Nephron (organoid): ENCODE measurements around the gene CSH2.

Experiments used
- H3K27ac Mint-ChIP-seq, 3 experiments: 2 replicates each; pipeline ENCODE4 v1.8.0; 2020; ENCODE audit warnings: mixed read lengths in 3 of 3, mild to moderate bottlenecking in 2 of 3, moderate library complexity in 1 of 3
- H3K27me3 Mint-ChIP-seq: 2 replicates; pipeline ENCODE4 v1.8.0; 2021; ENCODE audit warnings: low read depth, mild to moderate bottlenecking, moderate library complexity, mixed read lengths
- H3K36me3 Mint-ChIP-seq: 2 replicates; pipeline ENCODE4 v1.8.0; 2020; ENCODE audit warnings: low read depth, mixed read lengths
- H3K4me1 Mint-ChIP-seq: 2 replicates; pipeline ENCODE4 v1.8.0; 2020; ENCODE audit warnings: mixed read lengths
- H3K4me3 Mint-ChIP-seq, 3 experiments: 2 replicates each; pipeline ENCODE4 v1.8.0; 2020; ENCODE audit warnings: mild to moderate bottlenecking in 3 of 3, mixed read lengths in 3 of 3, moderate library complexity in 2 of 3
- H3K9me3 Mint-ChIP-seq: 2 replicates; pipeline ENCODE4 v1.8.0; 2020; ENCODE audit warnings: mixed read lengths
- CTCF ChIP-seq, 3 experiments: fragments of 200-600 bp; sonication (generic); IDR thresholded peaks; one replicate each; pipeline ENCODE4 v1.5.0; 2021; ENCODE audit warnings: antibody characterized with exemption in 3 of 3; ENCODE audit not compliant: unreplicated experiment in 3 of 3

CSH2 gene

GRCh38 chr17:63837962-63838600, 35.4 kb downstream of the CSH2 start:
- peak overlapping the region; percentile 92 to 95 (median 94) for H3K27ac Mint-ChIP-seq
- H3K36me3 Mint-ChIP-seq = peaks cover 34% of the 10 kb centered on the region
- no peaks in the 10 kb centered on the region for H3K27me3 Mint-ChIP-seq
- H3K9me3 Mint-ChIP-seq = no peaks in the 10 kb centered on the region
- TF ChIP-seq CTCF (IDR thresholded peaks at IDR 0.05; ENCODE audit: unreplicated experiment in 3 of 3) = no peak
- peaks cover 25% of the 10 kb centered on the region for H3K4me1 Mint-ChIP-seq
- no peak overlapping the region for H3K4me3 Mint-ChIP-seq

GRCh38 chr17:63837480-63837879, 36.0 kb downstream of the CSH2 start:
- Mint-ChIP-seq H3K27ac (no peak overlapping the region), H3K4me3 (no peak overlapping the region), H3K36me3 (peaks cover 35% of the 10 kb centered on the region), H3K4me1 (peaks cover 25% of the 10 kb centered on the region), H3K9me3 (no peaks in the 10 kb centered on the region), H3K27me3 (no peaks in the 10 kb centered on the region)
- no peak for TF ChIP-seq CTCF (IDR thresholded peaks at IDR 0.05; ENCODE audit: unreplicated experiment in 3 of 3)

- H3K27me3 Mint-ChIP-seq = no peaks in the 10 kb centered on the region
- no peak overlapping the region for H3K4me3 Mint-ChIP-seq
- peak overlapping the region in 1 of 3 experiments; percentile 51 for H3K27ac Mint-ChIP-seq
- peaks cover 25% of the 10 kb centered on the region for H3K4me1 Mint-ChIP-seq
- H3K36me3 Mint-ChIP-seq = peaks cover 41% of the 10 kb centered on the region
- no peaks in the 10 kb centered on the region for H3K9me3 Mint-ChIP-seq
- no peak for TF ChIP-seq CTCF (IDR thresholded peaks at IDR 0.05; ENCODE audit: unreplicated experiment in 3 of 3)
Measured at GRCh38 chr17:63836811-63837210, 36.7 kb downstream of the CSH2 start.

GRCh38 chr17:63835167-63835720, 38.2 kb downstream of the CSH2 start:
- TF ChIP-seq CTCF (IDR thresholded peaks at IDR 0.05; ENCODE audit: unreplicated experiment in 3 of 3) = peak in 1 of 3 experiments; percentile 1

GRCh38 chr17:63834431-63835166, 38.9 kb downstream of the CSH2 start:
- no peaks in the 10 kb centered on the region for H3K9me3 Mint-ChIP-seq

More at GRCh38 chr17:63835167-63835720, 38.2 kb downstream of the CSH2 start:
- Mint-ChIP-seq H3K27me3 (no peaks in the 10 kb centered on the region), H3K4me1 (peaks cover 12% of the 10 kb centered on the region), H3K4me3 (no peak overlapping the region), H3K9me3 (no peaks in the 10 kb centered on the region), H3K36me3 (peaks cover 57% of the 10 kb centered on the region), H3K27ac (no peak overlapping the region)

More at GRCh38 chr17:63834431-63835166, 38.9 kb downstream of the CSH2 start:
- peak in 2 of 3 experiments; percentile 29 to 47 for TF ChIP-seq CTCF (IDR thresholded peaks at IDR 0.05; ENCODE audit: unreplicated experiment in 3 of 3)
- no peaks in the 10 kb centered on the region for H3K27me3 Mint-ChIP-seq
- no peak overlapping the region for H3K27ac Mint-ChIP-seq
- peaks cover 63% of the 10 kb centered on the region for H3K36me3 Mint-ChIP-seq
- H3K4me1 Mint-ChIP-seq = peaks cover 15% of the 10 kb centered on the region
- H3K4me3 Mint-ChIP-seq = no peak overlapping the region
